ENCODE data around the gene ZNF79.

GRCh38 chr9:127428348-127428747 is 4.2 kb downstream of the ZNF79 start:
- TF ChIP-seq CTCF (IDR thresholded peaks at IDR 0.05) (no peak), POLR2A (IDR thresholded peaks at IDR 0.05) (no peak)
